ENCODE results near the gene PKM. TPM values are rescaled to one million over a fixed set of nuclear protein-coding genes. Genes with fewer than 3 reads are reported as not detected.

The PKM gene
- total and polyA plus RNA-seq, 9 of the 15 experiments (the other 6 are each of a cell fraction or from before 2014, with no cell fraction given), result 140 to 825 (median 383) TPM

DNA sequence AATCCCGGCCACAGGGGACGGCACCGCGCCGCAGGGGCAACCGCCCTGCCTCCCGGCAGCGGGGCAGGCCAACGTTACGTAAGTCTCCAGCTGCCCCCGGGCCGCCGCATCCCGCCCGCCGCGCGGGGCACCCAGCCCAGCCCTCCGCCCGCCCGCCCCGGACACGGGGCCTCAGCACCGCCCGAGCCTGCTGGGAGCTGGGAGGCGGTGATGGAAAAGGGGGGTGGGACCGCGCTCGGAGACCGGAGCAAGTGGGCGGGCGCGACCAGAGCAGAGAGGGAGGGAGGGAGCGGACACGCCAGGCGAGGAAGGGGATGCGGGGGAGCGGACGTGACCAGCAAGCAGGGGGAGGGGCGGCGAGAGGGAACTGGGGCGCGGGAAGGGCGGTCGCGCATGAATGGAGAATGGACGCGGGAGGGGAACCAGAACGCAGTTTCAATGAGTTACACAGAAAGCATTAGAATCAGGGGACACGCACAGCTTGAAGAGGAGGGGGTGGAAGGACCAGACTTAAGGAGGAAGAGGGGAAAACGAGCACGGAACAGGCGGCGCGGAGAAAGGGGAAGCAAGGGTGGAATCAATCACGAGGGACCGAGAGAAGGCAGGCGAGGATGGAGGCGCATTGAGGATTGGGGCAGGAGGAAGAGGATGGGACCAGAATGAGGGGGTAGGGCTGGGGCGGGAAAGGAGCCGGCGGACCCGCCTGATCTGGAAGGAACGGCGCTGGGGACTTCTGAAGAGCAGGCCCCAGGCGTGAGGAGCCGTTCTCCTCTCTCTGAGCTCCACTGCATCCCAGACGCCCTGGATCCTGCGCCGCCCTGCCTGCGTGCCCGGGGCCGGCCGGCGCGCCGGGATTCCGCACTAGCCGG is 559 bp downstream of the PKM start (continued):
- TF ChIP-seq, protein P1, sequence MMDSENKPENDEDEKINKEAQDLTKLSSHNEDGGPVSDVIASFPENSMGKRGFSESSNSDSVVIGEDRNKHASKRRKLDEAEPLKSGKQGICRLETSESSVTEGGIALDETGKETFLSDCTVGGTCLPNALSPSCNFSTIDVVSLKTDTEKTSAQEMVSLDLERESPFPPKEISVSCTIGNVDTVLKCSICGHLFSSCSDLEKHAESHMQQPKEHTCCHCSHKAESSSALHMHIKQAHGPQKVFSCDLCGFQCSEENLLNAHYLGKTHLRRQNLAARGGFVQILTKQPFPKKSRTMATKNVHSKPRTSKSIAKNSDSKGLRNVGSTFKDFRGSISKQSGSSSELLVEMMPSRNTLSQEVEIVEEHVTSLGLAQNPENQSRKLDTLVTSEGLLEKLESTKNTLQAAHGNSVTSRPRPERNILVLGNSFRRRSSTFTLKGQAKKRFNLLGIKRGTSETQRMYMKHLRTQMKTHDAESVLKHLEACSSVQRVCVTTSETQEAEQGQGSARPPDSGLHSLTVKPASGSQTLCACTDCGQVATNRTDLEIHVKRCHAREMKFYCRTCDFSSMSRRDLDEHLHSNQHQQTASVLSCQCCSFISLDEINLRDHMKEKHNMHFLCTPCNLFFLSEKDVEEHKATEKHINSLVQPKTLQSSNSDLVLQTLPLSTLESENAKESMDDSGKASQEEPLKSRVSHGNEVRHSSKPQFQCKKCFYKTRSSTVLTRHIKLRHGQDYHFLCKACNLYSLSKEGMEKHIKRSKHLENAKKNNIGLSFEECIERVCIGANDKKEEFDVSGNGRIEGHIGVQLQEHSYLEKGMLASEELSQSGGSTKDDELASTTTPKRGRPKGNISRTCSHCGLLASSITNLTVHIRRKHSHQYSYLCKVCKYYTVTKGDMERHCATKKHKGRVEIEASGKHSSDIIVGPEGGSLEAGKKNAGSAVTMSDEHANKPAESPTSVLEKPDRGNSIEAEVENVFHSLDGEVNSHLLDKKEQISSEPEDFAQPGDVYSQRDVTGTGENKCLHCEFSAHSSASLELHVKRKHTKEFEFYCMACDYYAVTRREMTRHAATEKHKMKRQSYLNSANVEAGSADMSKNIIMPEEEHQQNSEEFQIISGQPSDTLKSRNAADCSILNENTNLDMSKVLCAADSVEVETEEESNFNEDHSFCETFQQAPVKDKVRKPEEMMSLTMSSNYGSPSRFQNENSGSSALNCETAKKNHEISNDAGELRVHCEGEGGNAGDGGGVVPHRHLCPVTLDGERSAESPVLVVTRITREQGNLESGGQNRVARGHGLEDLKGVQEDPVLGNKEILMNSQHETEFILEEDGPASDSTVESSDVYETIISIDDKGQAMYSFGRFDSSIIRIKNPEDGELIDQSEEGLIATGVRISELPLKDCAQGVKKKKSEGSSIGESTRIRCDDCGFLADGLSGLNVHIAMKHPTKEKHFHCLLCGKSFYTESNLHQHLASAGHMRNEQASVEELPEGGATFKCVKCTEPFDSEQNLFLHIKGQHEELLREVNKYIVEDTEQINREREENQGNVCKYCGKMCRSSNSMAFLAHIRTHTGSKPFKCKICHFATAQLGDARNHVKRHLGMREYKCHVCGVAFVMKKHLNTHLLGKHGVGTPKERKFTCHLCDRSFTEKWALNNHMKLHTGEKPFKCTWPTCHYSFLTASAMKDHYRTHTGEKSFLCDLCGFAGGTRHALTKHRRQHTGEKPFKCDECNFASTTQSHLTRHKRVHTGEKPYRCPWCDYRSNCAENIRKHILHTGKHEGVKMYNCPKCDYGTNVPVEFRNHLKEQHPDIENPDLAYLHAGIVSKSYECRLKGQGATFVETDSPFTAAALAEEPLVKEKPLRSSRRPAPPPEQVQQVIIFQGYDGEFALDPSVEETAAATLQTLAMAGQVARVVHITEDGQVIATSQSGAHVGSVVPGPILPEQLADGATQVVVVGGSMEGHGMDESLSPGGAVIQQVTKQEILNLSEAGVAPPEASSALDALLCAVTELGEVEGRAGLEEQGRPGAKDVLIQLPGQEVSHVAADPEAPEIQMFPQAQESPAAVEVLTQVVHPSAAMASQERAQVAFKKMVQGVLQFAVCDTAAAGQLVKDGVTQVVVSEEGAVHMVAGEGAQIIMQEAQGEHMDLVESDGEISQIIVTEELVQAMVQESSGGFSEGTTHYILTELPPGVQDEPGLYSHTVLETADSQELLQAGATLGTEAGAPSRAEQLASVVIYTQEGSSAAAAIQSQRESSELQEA (IDR thresholded peaks at IDR 0.05; ENCODE audit: low read depth), result peak; percentile 50; the same call in 1 of the 2 replicates
- peak; percentile 80; the same call in 1 of the 2 replicates for TF ChIP-seq SUPT5H (IDR thresholded peaks at IDR 0.05)
- TF ChIP-seq GTF2F1 (IDR thresholded peaks at IDR 0.05; ENCODE audit: low read depth, low read length), result no peak
- TF ChIP-seq ZNF143 (CRISPR knock-in tag; IDR thresholded peaks at IDR 0.05), result no peak
- TF ChIP-seq, protein P2, sequence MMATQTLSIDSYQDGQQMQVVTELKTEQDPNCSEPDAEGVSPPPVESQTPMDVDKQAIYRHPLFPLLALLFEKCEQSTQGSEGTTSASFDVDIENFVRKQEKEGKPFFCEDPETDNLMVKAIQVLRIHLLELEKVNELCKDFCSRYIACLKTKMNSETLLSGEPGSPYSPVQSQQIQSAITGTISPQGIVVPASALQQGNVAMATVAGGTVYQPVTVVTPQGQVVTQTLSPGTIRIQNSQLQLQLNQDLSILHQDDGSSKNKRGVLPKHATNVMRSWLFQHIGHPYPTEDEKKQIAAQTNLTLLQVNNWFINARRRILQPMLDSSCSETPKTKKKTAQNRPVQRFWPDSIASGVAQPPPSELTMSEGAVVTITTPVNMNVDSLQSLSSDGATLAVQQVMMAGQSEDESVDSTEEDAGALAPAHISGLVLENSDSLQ (IDR thresholded peaks at IDR 0.05), result peak; percentile 20; the same call in 1 of the 2 replicates
- TF ChIP-seq HNRNPLL (IDR thresholded peaks at IDR 0.05; ENCODE audit: low read depth, low read length, poor library complexity, severe bottlenecking), result peak; percentile 37
- TF ChIP-seq ZNF431 (CRISPR knock-in tag; IDR thresholded peaks at IDR 0.05), result 0 out of 2 replicates have a peak, but pooled peaks have one; percentile 33
- no peak for TF ChIP-seq SIRT6 (IDR thresholded peaks at IDR 0.05; ENCODE audit: low read depth, low read length)
- no peak for TF ChIP-seq GABPA (tag; conservative IDR thresholded peaks at IDR 0.05; ENCODE audit: low read depth)
- TF ChIP-seq, protein P3, sequence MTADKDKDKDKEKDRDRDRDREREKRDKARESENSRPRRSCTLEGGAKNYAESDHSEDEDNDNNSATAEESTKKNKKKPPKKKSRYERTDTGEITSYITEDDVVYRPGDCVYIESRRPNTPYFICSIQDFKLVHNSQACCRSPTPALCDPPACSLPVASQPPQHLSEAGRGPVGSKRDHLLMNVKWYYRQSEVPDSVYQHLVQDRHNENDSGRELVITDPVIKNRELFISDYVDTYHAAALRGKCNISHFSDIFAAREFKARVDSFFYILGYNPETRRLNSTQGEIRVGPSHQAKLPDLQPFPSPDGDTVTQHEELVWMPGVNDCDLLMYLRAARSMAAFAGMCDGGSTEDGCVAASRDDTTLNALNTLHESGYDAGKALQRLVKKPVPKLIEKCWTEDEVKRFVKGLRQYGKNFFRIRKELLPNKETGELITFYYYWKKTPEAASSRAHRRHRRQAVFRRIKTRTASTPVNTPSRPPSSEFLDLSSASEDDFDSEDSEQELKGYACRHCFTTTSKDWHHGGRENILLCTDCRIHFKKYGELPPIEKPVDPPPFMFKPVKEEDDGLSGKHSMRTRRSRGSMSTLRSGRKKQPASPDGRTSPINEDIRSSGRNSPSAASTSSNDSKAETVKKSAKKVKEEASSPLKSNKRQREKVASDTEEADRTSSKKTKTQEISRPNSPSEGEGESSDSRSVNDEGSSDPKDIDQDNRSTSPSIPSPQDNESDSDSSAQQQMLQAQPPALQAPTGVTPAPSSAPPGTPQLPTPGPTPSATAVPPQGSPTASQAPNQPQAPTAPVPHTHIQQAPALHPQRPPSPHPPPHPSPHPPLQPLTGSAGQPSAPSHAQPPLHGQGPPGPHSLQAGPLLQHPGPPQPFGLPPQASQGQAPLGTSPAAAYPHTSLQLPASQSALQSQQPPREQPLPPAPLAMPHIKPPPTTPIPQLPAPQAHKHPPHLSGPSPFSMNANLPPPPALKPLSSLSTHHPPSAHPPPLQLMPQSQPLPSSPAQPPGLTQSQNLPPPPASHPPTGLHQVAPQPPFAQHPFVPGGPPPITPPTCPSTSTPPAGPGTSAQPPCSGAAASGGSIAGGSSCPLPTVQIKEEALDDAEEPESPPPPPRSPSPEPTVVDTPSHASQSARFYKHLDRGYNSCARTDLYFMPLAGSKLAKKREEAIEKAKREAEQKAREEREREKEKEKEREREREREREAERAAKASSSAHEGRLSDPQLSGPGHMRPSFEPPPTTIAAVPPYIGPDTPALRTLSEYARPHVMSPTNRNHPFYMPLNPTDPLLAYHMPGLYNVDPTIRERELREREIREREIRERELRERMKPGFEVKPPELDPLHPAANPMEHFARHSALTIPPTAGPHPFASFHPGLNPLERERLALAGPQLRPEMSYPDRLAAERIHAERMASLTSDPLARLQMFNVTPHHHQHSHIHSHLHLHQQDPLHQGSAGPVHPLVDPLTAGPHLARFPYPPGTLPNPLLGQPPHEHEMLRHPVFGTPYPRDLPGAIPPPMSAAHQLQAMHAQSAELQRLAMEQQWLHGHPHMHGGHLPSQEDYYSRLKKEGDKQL (CRISPR knock-in tag; IDR thresholded peaks at IDR 0.05; ENCODE audit: borderline replicate concordance), result no peak
- no peak for TF ChIP-seq ZFPM2 (CRISPR knock-in tag; IDR thresholded peaks at IDR 0.05)
- TF ChIP-seq ZNF24 (IDR thresholded peaks at IDR 0.05), result no peak
- TF ChIP-seq TSC22D4 (tag; IDR thresholded peaks at IDR 0.05), result no peak
